WERI-Rb-1 (cell line): ENCODE measurements around the gene ULK4.

Source experiments
- DNase-seq: peaks from one replicate; pipeline ENCODE4 v3.0.0-alpha.2; 2020
- H3K27ac ChIP-seq: fragments of 250-450 bp; sonication (Bioruptor Pico); 2 replicates; pipeline ENCODE4 v1.5.1; 2020; ENCODE audit warnings: mild to moderate bottlenecking, moderate library complexity
- H3K27me3 ChIP-seq: fragments of 250-450 bp; sonication (Bioruptor Pico); 2 replicates; pipeline ENCODE4 v1.5.1; 2021; ENCODE audit warnings: mild to moderate bottlenecking, low read depth, moderate library complexity; ENCODE audit not compliant: insufficient read depth, severe bottlenecking
- H3K36me3 ChIP-seq: fragments of 250-450 bp; sonication (Bioruptor Pico); 2 replicates; pipeline ENCODE4 v1.5.1; 2020; ENCODE audit warnings: mild to moderate bottlenecking, moderate library complexity
- H3K4me3 ChIP-seq: 2 replicates; pipeline ENCODE4 v1.5.1; 2011; ENCODE audit warnings: low read depth, mild to moderate bottlenecking, control low read depth, low read length
- H3K9me3 ChIP-seq: fragments of 250-450 bp; sonication (Bioruptor Pico); 2 replicates; pipeline ENCODE4 v1.5.1; 2021; ENCODE audit warnings: mild to moderate bottlenecking, moderate library complexity; ENCODE audit not compliant: severe bottlenecking
- TF ChIP-seq, protein P1 (sequence below): IDR thresholded peaks from 2 replicates; pipeline ENCODE4 v1.5.1; 2011; ENCODE audit warnings: low read depth, mild to moderate bottlenecking, control low read depth, inconsistent platforms, low read length

The ULK4 gene

DNA sequence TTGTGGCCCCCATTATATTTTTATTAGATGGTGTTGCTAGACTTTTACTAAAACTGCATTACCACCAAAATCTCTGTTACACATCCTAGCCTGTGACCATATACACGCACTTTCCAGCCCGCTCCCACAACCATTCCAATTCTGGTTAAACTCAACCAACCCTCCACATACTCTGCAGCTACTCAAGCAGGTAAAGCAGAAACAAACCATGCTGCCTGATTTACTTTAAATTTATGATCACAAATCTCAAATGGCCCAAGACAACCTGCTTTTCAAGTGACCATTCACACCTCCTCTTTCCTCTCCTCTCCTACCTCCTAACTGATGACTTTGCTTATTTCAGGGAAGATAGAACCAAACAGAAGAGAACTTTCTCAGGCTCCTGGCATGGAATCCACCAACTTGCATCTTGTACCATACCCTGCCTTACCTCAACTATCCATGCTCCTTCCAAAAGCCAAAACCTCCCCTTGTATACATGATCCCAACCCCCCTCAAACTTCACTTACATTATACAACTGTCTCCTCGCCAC, 18.5 kb downstream of the ULK4 start:
- Histone ChIP-seq H3K27ac (no peak overlapping the region), H3K4me3 (no peak overlapping the region), H3K36me3 (no peaks in the 10 kb centered on the region), H3K27me3 (no peaks in the 10 kb centered on the region), H3K9me3 (no peaks in the 10 kb centered on the region)
- no peak for DNase-seq
- TF ChIP-seq, protein P1, sequence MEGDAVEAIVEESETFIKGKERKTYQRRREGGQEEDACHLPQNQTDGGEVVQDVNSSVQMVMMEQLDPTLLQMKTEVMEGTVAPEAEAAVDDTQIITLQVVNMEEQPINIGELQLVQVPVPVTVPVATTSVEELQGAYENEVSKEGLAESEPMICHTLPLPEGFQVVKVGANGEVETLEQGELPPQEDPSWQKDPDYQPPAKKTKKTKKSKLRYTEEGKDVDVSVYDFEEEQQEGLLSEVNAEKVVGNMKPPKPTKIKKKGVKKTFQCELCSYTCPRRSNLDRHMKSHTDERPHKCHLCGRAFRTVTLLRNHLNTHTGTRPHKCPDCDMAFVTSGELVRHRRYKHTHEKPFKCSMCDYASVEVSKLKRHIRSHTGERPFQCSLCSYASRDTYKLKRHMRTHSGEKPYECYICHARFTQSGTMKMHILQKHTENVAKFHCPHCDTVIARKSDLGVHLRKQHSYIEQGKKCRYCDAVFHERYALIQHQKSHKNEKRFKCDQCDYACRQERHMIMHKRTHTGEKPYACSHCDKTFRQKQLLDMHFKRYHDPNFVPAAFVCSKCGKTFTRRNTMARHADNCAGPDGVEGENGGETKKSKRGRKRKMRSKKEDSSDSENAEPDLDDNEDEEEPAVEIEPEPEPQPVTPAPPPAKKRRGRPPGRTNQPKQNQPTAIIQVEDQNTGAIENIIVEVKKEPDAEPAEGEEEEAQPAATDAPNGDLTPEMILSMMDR, result no peak

DNA sequence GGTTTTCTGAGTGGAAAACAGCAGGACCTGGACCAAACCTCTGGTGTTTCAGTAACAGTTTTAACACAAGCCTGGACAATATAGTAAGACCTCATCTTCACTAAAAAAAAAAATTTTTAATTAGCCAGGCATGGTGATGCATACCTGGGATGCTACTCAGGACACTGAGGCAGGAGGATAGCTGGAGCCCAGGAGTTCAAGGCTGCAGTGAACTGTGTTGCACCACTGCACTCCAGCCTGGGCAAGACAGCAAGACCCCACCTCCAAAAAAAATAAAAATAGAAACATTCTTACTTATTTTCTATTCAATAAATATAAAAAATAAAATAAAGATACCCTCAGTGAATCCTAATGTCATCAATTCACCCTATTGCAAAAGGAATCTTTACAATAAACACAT, 21.5 kb downstream of the ULK4 start:
- no peak for DNase-seq
- Histone ChIP-seq H3K4me3 (no peak overlapping the region), H3K27ac (no peak overlapping the region), H3K9me3 (no peaks in the 10 kb centered on the region), H3K27me3 (no peaks in the 10 kb centered on the region), H3K36me3 (no peaks in the 10 kb centered on the region)
- TF ChIP-seq, protein P1, result no peak

DNA sequence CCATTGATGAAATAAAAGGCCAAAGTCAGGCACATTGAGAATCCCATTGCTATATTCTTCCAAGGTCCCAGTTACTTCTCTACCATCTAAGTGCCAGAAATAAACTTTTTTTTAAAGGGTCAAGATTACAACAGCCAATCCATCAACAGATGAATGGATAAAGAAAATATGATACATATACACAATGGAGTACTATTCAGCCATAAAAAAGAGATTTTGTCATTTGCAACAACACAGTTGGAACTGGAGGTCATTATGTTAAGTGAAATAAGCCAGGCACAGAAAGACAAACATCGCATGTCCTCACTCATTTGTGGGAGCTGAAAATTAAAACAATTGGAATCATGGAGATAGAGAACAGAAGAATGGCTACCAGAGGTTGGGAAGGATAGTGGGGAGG, 25.5 kb downstream of the ULK4 start:
- Histone ChIP-seq H3K9me3 (no peaks in the 10 kb centered on the region), H3K27me3 (no peaks in the 10 kb centered on the region), H3K27ac (no peak overlapping the region), H3K36me3 (no peaks in the 10 kb centered on the region), H3K4me3 (no peak overlapping the region)
- TF ChIP-seq, protein P1, result no peak
- no peak for DNase-seq

DNA sequence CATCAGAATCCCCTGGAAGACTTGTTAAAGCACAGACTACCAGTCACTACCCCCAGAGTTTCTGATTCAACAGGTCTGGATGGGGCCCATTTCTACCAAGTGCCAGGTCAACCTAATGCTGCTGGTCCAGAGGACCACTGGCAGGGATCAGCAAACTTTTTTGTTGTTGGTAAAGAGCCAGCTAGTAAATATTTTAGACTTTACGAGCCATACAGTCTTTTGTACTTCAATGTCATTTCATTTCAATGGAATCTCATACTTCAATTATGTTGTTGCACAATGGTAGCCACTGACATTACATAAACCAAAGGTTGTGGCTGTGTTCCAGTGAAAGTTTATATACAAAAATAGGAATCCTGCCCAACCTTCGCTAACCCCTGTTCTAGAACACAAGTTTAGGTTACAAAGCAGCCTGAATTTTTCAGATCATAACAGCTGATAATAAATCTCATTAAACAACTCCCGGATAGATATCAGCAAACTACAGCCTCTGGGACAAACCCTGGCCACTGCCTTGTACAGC, 28.7 kb downstream of the ULK4 start:
- TF ChIP-seq, protein P1, result no peak
- H3K9me3 ChIP-seq, result no peaks in the 10 kb centered on the region
- no peaks in the 10 kb centered on the region for H3K36me3 ChIP-seq
- DNase-seq, result no peak
- H3K4me3 ChIP-seq, result no peak overlapping the region
- no peak overlapping the region for H3K27ac ChIP-seq
- H3K27me3 ChIP-seq, result no peaks in the 10 kb centered on the region

DNA sequence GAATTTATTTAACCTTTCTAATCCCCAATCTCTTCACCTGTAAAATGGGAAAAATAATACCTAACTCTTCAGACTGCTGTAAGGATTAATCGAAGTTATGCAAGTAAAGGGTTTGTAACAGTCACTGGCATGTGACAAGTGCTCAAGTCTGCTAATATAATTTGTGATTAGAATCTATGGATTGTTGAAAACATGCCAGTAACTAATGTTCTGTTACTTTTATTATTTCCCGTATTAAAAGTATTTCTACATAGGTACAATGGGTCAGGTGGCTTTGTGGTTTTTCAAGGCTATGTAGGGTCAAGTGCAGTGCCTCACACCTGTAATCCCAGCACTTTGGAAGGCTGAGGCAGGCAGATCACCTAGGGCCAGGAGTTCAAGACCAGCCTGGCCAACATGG, 29.4 kb downstream of the ULK4 start:
- no peaks in the 10 kb centered on the region for H3K27me3 ChIP-seq
- no peak for DNase-seq
- TF ChIP-seq, protein P1, result no peak
- H3K36me3 ChIP-seq, result no peaks in the 10 kb centered on the region
- H3K9me3 ChIP-seq, result no peaks in the 10 kb centered on the region
- no peak overlapping the region for H3K27ac ChIP-seq
- no peak overlapping the region for H3K4me3 ChIP-seq

DNA sequence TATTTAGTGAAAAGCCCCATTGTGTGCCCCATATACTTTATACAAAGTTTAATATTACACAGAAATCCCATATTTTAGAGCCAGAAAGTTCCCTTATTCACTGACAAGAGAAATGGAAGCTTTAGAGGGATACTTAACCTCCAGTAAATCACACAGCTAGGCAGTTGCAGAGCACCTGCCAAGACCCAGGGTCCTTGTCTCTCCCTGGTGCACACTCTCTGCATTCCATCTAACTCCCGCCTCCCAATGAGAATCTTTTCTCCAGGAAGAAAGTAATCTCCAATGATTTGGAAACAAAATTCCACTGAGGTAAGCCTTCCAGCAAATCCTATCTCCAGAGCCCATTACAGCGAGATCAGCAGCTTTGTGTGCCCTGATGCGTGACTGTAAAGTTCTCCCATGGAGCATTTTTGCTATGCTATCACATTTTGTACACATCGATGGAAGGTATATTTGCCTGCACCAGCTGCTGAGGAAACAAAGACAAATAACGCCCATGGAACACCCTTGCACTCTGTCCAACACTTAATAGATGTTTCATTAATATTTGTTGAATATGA, 41.4 kb downstream of the ULK4 start:
- H3K4me3 ChIP-seq, result no peak overlapping the region
- TF ChIP-seq, protein P1, result no peak
- H3K27ac ChIP-seq, result no peak overlapping the region
- DNase-seq, result no peak
- H3K36me3 ChIP-seq, result no peaks in the 10 kb centered on the region
- no peaks in the 10 kb centered on the region for H3K9me3 ChIP-seq
- no peaks in the 10 kb centered on the region for H3K27me3 ChIP-seq
